22Rv1 (cell line): ENCODE data around the gene CNTN4.
"Not testable (repeated sequence)": the region's sequence is repeated elsewhere in the genome, so short reads cannot be mapped to it uniquely, and the experiment has no call there.

Source experiments
- ZFX ChIP-seq: fragments of 450-650 bp; IDR thresholded peaks from 2 replicates; pipeline ENCODE4 v1.6.1; 2017; ENCODE audit warnings: antibody characterized with exemption, borderline replicate concordance
- TF ChIP-seq, protein P1 (sequence below): fragments of 450-650 bp; IDR thresholded peaks from 2 replicates; pipeline ENCODE4 v1.5.1; 2017; ENCODE audit warnings: mild to moderate bottlenecking

DNA sequence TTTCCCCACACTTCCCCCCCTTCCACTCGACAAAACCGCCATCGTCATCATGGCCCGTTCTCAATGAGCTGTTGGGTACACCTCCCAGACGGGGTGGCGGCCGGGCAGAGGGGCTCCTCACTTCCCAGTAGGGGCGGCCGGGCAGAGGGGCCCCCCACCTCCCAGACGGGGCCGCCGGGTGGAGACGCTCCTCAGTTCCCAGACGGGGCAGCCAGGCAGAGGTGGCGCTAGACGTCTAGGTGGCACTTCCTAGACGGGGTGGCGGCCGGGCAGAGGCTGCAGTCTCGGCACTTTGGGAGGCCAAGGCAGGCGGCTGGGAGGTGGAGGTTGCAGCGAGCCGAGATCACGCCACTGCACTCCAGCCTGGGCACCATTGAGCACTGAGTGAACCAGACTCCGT lies 818.0 kb downstream of the CNTN4 start:
- TF ChIP-seq, protein P1, sequence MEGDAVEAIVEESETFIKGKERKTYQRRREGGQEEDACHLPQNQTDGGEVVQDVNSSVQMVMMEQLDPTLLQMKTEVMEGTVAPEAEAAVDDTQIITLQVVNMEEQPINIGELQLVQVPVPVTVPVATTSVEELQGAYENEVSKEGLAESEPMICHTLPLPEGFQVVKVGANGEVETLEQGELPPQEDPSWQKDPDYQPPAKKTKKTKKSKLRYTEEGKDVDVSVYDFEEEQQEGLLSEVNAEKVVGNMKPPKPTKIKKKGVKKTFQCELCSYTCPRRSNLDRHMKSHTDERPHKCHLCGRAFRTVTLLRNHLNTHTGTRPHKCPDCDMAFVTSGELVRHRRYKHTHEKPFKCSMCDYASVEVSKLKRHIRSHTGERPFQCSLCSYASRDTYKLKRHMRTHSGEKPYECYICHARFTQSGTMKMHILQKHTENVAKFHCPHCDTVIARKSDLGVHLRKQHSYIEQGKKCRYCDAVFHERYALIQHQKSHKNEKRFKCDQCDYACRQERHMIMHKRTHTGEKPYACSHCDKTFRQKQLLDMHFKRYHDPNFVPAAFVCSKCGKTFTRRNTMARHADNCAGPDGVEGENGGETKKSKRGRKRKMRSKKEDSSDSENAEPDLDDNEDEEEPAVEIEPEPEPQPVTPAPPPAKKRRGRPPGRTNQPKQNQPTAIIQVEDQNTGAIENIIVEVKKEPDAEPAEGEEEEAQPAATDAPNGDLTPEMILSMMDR, result not testable (repeated sequence)
- TF ChIP-seq ZFX, result not testable (repeated sequence)
